ENCODE results near the gene PDE12. TPM values are rescaled to one million over a fixed set of nuclear protein-coding genes. Genes with fewer than 3 reads are reported as not detected.

Gene PDE12
- 11.8 and 38.6 TPM in 2 replicates for total RNA-seq

GRCh38 chr3:57555738-57556458, at the start of gene PDE12:
Gene PDE12 (plus strand): TSS chr3:57556274. CDS start chr3:57556380, 106 bp downstream.

GRCh38 chr3:57544181-57545125, 11.6 kb upstream of the PDE12 start, which contains the start of gene DNAH12:
Gene DNAH12 (minus strand): TSS chr3:57544344. CDS start chr3:57542870, 1,474 bp downstream.

GRCh38 chr3:57597127-57597923, 41.3 kb downstream of the PDE12 start, which contains the start of gene ARF4:
Gene ARF4 (minus strand): TSS chr3:57597344. CDS start chr3:57597140, 204 bp downstream.

Small RNA genes lying within 50 kb of the gene (small RNA-seq; reads per million reads assigned to genes)
- gene RNU6-108P: not detected
- gene RNU6-1181P: not detected
- gene RNU6-483P: not detected

Other genes starting within 250 kb of the PDE12 start
- gene DNAH12, start 11.9 kb upstream of the PDE12 start, total RNA-seq: 0.11 and 0.39 TPM in 2 replicates
- gene ARF4, start 41.1 kb downstream of the PDE12 start, total RNA-seq: 218 and 395 TPM in 2 replicates
- gene DENND6A, start 136.8 kb downstream of the PDE12 start, total RNA-seq: 16.2 and 18.1 TPM in 2 replicates
- gene SLMAP, start 200.0 kb downstream of the PDE12 start, total RNA-seq: 42.0 and 62.4 TPM in 2 replicates